ENCODE data around the gene SNX32.

DNA sequence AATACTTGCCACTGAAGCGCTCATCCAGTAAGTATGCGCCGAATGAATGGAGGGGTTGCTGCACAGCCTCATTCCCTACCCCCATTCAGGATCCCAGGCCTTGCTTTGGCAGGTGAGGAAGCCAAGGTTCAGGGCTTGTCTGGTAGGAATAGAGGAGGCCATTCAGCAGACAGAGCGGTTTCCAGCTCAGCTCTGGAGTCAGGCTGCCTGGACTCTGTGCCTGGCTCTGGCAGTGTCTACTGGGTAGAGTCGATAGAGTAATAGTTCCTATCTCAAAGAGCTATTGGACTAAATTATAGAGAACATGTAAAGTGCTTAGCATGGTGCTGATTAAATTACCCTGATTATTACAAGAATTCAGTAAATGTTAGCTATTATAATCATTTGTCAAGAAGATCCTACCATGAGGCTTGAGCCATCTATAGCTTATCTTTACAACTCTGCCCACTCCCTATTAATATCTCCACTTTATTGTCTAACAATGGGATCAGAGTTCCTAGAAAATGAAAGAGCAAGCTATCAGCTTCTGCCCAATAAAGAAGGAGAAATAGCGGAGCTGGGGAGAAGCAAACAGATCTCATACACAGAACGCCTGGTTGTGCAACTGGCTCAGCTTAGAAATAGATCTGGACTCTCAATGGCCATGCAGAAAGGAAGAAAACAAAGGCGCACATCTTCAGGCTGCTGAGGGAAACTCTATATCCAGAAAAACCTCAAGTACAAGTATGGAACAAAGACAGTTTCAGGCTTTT lies 6.6 kb upstream of the SNX32 start:
- TF ChIP-seq, protein P1, sequence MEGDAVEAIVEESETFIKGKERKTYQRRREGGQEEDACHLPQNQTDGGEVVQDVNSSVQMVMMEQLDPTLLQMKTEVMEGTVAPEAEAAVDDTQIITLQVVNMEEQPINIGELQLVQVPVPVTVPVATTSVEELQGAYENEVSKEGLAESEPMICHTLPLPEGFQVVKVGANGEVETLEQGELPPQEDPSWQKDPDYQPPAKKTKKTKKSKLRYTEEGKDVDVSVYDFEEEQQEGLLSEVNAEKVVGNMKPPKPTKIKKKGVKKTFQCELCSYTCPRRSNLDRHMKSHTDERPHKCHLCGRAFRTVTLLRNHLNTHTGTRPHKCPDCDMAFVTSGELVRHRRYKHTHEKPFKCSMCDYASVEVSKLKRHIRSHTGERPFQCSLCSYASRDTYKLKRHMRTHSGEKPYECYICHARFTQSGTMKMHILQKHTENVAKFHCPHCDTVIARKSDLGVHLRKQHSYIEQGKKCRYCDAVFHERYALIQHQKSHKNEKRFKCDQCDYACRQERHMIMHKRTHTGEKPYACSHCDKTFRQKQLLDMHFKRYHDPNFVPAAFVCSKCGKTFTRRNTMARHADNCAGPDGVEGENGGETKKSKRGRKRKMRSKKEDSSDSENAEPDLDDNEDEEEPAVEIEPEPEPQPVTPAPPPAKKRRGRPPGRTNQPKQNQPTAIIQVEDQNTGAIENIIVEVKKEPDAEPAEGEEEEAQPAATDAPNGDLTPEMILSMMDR (IDR thresholded peaks at IDR 0.05): no peak
- TF ChIP-seq POLR2A (IDR thresholded peaks at IDR 0.05) (no peak), POLR2AphosphoS5 (IDR thresholded peaks at IDR 0.05) (no peak)
